Endothelial cell of umbilical vein (primary cell): ENCODE measurements around the gene PDE6B.

Source experiments
- EZH2 ChIP-seq: IDR thresholded peaks from 2 replicates; pipeline ENCODE4 v1.6.1; 2012; ENCODE audit warnings: borderline replicate concordance, low read depth, mild to moderate bottlenecking, moderate library complexity, low read length, inconsistent platforms; ENCODE audit not compliant: severe bottlenecking
- POLR2A ChIP-seq: IDR thresholded peaks from 2 replicates; pipeline ENCODE4 v1.6.1; 2012; ENCODE audit warnings: low read depth, mild to moderate bottlenecking, control low read depth, low read length
- POLR2AphosphoS5 ChIP-seq: IDR thresholded peaks from 2 replicates; pipeline ENCODE4 v1.6.1; 2012; ENCODE audit warnings: low read depth, mild to moderate bottlenecking, control low read depth, low read length, moderate library complexity; ENCODE audit not compliant: insufficient read depth
- TF ChIP-seq, protein P1 (sequence below), 2 donors: IDR thresholded peaks; 1 replicate in 1 of 2; 2 replicates in 1 of 2; pipeline ENCODE4 v1.5.1; 2011; ENCODE audit warnings: low read length in 2 of 2, mild to moderate bottlenecking in 2 of 2, moderate library complexity in 2 of 2, control low read depth in 1 of 2, inconsistent platforms in 1 of 2, low read depth in 1 of 2; ENCODE audit not compliant: insufficient read depth in 1 of 2; ENCODE audit errors: extremely low read depth in 1 of 2

DNA sequence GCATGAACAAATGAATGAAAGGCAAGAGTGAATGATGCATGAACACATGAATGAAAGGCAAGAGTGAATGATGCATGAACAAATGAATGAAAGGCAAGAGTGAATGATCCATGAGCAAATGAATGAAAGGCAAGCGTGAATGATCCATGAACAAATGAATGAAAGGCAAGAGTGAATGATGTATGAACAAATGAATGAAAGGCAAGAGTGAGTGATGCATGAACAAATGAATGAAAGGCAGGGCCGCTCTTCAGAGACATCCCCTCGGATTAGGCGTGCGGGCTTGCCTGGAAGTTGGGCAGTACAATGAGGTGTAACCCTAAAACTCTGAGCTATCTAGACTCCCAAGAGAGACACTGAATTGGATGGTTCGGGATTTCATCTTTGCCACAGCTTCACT lies 84.0 kb downstream of the PDE6B start:
- TF ChIP-seq, protein P1, sequence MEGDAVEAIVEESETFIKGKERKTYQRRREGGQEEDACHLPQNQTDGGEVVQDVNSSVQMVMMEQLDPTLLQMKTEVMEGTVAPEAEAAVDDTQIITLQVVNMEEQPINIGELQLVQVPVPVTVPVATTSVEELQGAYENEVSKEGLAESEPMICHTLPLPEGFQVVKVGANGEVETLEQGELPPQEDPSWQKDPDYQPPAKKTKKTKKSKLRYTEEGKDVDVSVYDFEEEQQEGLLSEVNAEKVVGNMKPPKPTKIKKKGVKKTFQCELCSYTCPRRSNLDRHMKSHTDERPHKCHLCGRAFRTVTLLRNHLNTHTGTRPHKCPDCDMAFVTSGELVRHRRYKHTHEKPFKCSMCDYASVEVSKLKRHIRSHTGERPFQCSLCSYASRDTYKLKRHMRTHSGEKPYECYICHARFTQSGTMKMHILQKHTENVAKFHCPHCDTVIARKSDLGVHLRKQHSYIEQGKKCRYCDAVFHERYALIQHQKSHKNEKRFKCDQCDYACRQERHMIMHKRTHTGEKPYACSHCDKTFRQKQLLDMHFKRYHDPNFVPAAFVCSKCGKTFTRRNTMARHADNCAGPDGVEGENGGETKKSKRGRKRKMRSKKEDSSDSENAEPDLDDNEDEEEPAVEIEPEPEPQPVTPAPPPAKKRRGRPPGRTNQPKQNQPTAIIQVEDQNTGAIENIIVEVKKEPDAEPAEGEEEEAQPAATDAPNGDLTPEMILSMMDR (IDR thresholded peaks at IDR 0.05; ENCODE audit: extremely low read depth in 1 of 2, insufficient read depth in 1 of 2, low read depth in 1 of 2, low read length in 2 of 2) = no peak
- TF ChIP-seq POLR2AphosphoS5 (no peak), EZH2 (no peak), POLR2A (no peak)
